MM.1S (cell line): ENCODE measurements around the gene CPXM1.

Experiments
- DNase-seq: peaks from one replicate; pipeline ENCODE4 v3.0.0-alpha.2; 2015
- H2AFZ ChIP-seq: fragments of 300-600 bp; sonication (generic); 2 replicates; pipeline ENCODE4 v1.6.0; 2016; ENCODE audit warnings: antibody characterized with exemption, low read length
- H3F3A ChIP-seq: fragments of 300-600 bp; sonication (generic); 2 replicates; pipeline ENCODE4 v1.6.1; 2016; ENCODE audit warnings: mild to moderate bottlenecking, antibody characterized with exemption, low read length, moderate library complexity, mixed read lengths; ENCODE audit not compliant: insufficient read depth
- H3K27ac ChIP-seq: fragments of 300-600 bp; sonication (generic); 2 replicates; pipeline ENCODE4 v1.5.1; 2016; ENCODE audit warnings: mild to moderate bottlenecking, low read length
- H3K27me3 ChIP-seq: fragments of 300-600 bp; sonication (generic); replicated peaks from 2 replicates; pipeline ENCODE4 v1.6.0; 2016; ENCODE audit warnings: low read length; ENCODE audit not compliant: insufficient read depth
- H3K36me3 ChIP-seq: fragments of 300-600 bp; sonication (generic); replicated peaks from 2 replicates; pipeline ENCODE4 v1.6.1; 2016; ENCODE audit warnings: mild to moderate bottlenecking, low read length, mixed read lengths; ENCODE audit not compliant: insufficient read depth
- H3K4me1 ChIP-seq: fragments of 300-600 bp; sonication (generic); 2 replicates; pipeline ENCODE4 v1.6.1; 2016; ENCODE audit warnings: low read length, mixed read lengths
- H3K4me2 ChIP-seq: fragments of 300-600 bp; sonication (generic); 2 replicates; pipeline ENCODE4 v1.6.0; 2016; ENCODE audit warnings: low read depth, low read length
- H3K4me3 ChIP-seq: fragments of 300-600 bp; sonication (generic); 2 replicates; pipeline ENCODE4 v1.5.1; 2016; ENCODE audit warnings: low read length, mixed read lengths
- H3K79me2 ChIP-seq: fragments of 300-600 bp; sonication (generic); 2 replicates; pipeline ENCODE4 v1.6.1; 2016; ENCODE audit warnings: mixed run types, low read length, mixed read lengths
- H3K9ac ChIP-seq: fragments of 300-600 bp; sonication (generic); 2 replicates; pipeline ENCODE4 v1.6.1; 2016; ENCODE audit warnings: low read length, mixed read lengths
- H3K9me2 ChIP-seq: fragments of 300-600 bp; sonication (generic); replicated peaks from 2 replicates; pipeline ENCODE4 v1.6.1; 2016; ENCODE audit warnings: mild to moderate bottlenecking, low read length, mixed read lengths; ENCODE audit not compliant: insufficient read depth
- H3K9me3 ChIP-seq: fragments of 300-600 bp; sonication (generic); replicated peaks from 2 replicates; pipeline ENCODE4 v1.6.1; 2016; ENCODE audit warnings: mild to moderate bottlenecking, low read length, mixed read lengths; ENCODE audit not compliant: insufficient read depth
- H4K20me1 ChIP-seq: fragments of 300-600 bp; sonication (generic); 2 replicates; pipeline ENCODE4 v1.6.1; 2016; ENCODE audit warnings: mild to moderate bottlenecking, low read length, moderate library complexity, mixed read lengths; ENCODE audit not compliant: insufficient read depth
- EZH2 ChIP-seq: fragments of 300-600 bp; sonication (generic); optimal IDR thresholded peaks from 2 replicates; pipeline ENCODE3; 2017; ENCODE audit warnings: low read depth, mild to moderate bottlenecking, antibody characterized with exemption, low read length, mixed read lengths
- EZH2phosphoT487 ChIP-seq: fragments of 300-600 bp; sonication (generic); IDR thresholded peaks from 2 replicates; pipeline ENCODE4 v1.6.1; 2018; ENCODE audit warnings: antibody characterized with exemption, low read length
- TF ChIP-seq, protein P1 (sequence below): fragments of 300-600 bp; sonication (generic); IDR thresholded peaks from 2 replicates; pipeline ENCODE4 v1.5.1; 2016; ENCODE audit warnings: antibody characterized with exemption, low read length, mixed read lengths

The CPXM1 gene

GRCh38 chr20:2840138-2840966, 39.9 kb upstream of the CPXM1 start, which contains the start of the genes PCED1A and VPS16:
Gene PCED1A, minus strand, starts transcription at chr20:2840655. Its CDS starts 743 bp downstream, at chr20:2839912.
Gene VPS16, plus strand, starts transcription at chr20:2840745. Its CDS starts 30 bp downstream, at chr20:2840775.
- DNase-seq, result peak; percentile 82
- Histone ChIP-seq H2AFZ (peak within 1 kb of the TSS; percentile 97), H3K27ac (peak within 1 kb of the TSS; percentile 44; the same call in 1 of the 2 replicates)

DNA sequence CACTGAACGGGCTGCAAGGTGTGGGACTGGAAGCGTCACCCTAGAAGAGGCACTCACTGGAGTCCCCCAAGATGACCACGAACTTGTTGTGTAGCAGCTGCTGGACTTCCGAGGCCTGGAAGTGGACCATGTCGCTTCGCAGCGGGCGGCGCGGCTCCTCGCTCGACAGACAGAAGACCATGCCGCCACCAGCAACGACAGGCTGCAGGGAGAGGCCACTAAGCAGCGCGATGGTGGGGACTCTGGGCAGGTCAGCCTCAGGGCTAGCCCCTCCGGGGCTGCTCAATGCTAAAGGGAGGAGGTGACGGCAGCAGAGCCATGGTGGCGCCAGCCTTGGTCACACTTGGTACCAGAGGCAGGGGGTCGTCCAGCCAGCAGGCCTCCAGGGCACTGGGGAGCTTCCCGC, 39.3 kb upstream of the CPXM1 start:
- Histone ChIP-seq H3K4me3 (peak overlapping the region; percentile 97), H3K9me3 (no peaks in the 10 kb centered on the region), H3K36me3 (no peaks in the 10 kb centered on the region), H3K79me2 (peaks cover 10% of the 10 kb centered on the region), H3K4me1 (peaks cover 5% of the 10 kb centered on the region; the same call in 1 of the 2 replicates), H3K27ac (no peak overlapping the region), H3K9me2 (no peaks in the 10 kb centered on the region), H3K9ac (peak overlapping the region; percentile 94), H3K4me2 (peak overlapping the region; percentile 96; the same call in 1 of the 2 replicates), H2AFZ (peak overlapping the region; percentile 97), H3F3A (no peaks in the 10 kb centered on the region), H4K20me1 (no peaks in the 10 kb centered on the region), H3K27me3 (no peaks in the 10 kb centered on the region)
- TF ChIP-seq, protein P1, sequence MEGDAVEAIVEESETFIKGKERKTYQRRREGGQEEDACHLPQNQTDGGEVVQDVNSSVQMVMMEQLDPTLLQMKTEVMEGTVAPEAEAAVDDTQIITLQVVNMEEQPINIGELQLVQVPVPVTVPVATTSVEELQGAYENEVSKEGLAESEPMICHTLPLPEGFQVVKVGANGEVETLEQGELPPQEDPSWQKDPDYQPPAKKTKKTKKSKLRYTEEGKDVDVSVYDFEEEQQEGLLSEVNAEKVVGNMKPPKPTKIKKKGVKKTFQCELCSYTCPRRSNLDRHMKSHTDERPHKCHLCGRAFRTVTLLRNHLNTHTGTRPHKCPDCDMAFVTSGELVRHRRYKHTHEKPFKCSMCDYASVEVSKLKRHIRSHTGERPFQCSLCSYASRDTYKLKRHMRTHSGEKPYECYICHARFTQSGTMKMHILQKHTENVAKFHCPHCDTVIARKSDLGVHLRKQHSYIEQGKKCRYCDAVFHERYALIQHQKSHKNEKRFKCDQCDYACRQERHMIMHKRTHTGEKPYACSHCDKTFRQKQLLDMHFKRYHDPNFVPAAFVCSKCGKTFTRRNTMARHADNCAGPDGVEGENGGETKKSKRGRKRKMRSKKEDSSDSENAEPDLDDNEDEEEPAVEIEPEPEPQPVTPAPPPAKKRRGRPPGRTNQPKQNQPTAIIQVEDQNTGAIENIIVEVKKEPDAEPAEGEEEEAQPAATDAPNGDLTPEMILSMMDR, result no peak
- TF ChIP-seq EZH2phosphoT487 (no peak), EZH2 (no peak)
- no peak for DNase-seq

More at GRCh38 chr20:2840138-2840966, 39.9 kb upstream of the CPXM1 start, which contains the start of the genes PCED1A and VPS16:
- peak within 1 kb of the TSS; percentile 94 for H3K9ac ChIP-seq
- no peak for TF ChIP-seq EZH2phosphoT487
- no peak for TF ChIP-seq EZH2
- TF ChIP-seq, protein P1, result no peak
- no peaks in the 10 kb centered on the region for H3K9me3 ChIP-seq
- H3K4me2 ChIP-seq, result peak within 1 kb of the TSS; percentile 96
- H3K79me2 ChIP-seq, result peaks cover 10% of the 10 kb centered on the region
- no peaks in the 10 kb centered on the region for H3K36me3 ChIP-seq
- H3K4me1 ChIP-seq, result peaks cover 5% of the 10 kb centered on the region; the same call in 1 of the 2 replicates
- no peaks in the 10 kb centered on the region for H3F3A ChIP-seq
- H3K4me3 ChIP-seq, result peak within 1 kb of the TSS; percentile 97
- no peaks in the 10 kb centered on the region for H3K9me2 ChIP-seq
- H3K27me3 ChIP-seq, result no peaks in the 10 kb centered on the region
- no peaks in the 10 kb centered on the region for H4K20me1 ChIP-seq

DNA sequence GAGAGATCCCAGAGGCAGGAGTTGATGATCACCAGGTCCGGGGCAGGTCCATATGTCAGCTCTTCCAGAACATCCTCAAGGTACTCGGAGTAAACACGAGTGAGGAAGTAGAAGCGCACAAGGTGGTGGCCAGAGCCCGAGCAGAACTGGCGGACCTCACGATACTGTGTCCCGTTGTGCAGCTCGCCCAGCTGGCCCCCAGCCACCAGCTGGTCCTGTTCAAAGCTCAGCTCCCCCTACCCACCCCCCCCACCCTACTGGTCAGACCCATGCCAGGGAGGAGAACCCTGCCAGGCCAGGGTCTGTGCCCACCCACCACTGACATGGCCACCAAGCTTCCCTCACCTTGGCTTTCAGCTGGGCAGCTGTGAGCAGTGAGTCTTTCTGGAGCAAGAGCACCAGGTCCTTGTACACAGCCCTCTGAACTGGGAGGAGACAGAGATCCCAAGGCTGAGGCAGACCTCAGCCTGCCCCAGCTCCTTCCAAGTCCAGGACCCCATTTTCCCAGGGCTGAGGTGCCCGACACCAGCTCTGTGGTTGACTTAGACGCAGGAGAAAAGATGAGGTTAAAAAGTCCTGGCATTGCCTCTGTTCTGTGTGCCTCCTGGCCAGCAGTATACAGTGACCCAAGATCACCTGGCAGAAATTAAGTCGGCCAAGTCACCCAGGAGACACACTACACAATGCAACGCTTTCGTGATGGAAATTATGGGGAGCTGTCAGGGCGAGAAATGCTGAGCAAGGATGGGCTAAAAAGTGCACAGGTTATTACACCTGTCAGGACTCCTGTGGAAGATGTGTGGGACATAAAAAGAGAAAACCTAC, 38.6 kb upstream of the CPXM1 start:
- no peaks in the 10 kb centered on the region for H3K36me3 ChIP-seq
- H3K4me3 ChIP-seq, result no peak overlapping the region
- no peaks in the 10 kb centered on the region for H3F3A ChIP-seq
- no peaks in the 10 kb centered on the region for H3K9me2 ChIP-seq
- H3K4me1 ChIP-seq, result peaks cover 5% of the 10 kb centered on the region; the same call in 1 of the 2 replicates
- no peak overlapping the region for H3K9ac ChIP-seq
- H3K27me3 ChIP-seq, result no peaks in the 10 kb centered on the region
- no peaks in the 10 kb centered on the region for H3K9me3 ChIP-seq
- peaks cover 10% of the 10 kb centered on the region for H3K79me2 ChIP-seq
- no peak for TF ChIP-seq EZH2
- no peak for DNase-seq
- no peak overlapping the region for H3K27ac ChIP-seq
- H4K20me1 ChIP-seq, result no peaks in the 10 kb centered on the region
- peak overlapping the region; percentile 96; the same call in 1 of the 2 replicates for H3K4me2 ChIP-seq
- H2AFZ ChIP-seq, result peak overlapping the region; percentile 97; the same call in 1 of the 2 replicates
